GM21447 (cell line): ENCODE results near the gene PRRC2B.
"Not testable (repeated sequence)": the region's sequence is repeated elsewhere in the genome, so short reads cannot be mapped to it uniquely, and the experiment has no call there.

Experiments used
- ATAC-seq: cut with Tn5 transposase; IDR thresholded peaks from one replicate; pipeline ENCODE4 v1.9.1; 2021; ENCODE audit not compliant: unreplicated experiment

The PRRC2B gene

DNA sequence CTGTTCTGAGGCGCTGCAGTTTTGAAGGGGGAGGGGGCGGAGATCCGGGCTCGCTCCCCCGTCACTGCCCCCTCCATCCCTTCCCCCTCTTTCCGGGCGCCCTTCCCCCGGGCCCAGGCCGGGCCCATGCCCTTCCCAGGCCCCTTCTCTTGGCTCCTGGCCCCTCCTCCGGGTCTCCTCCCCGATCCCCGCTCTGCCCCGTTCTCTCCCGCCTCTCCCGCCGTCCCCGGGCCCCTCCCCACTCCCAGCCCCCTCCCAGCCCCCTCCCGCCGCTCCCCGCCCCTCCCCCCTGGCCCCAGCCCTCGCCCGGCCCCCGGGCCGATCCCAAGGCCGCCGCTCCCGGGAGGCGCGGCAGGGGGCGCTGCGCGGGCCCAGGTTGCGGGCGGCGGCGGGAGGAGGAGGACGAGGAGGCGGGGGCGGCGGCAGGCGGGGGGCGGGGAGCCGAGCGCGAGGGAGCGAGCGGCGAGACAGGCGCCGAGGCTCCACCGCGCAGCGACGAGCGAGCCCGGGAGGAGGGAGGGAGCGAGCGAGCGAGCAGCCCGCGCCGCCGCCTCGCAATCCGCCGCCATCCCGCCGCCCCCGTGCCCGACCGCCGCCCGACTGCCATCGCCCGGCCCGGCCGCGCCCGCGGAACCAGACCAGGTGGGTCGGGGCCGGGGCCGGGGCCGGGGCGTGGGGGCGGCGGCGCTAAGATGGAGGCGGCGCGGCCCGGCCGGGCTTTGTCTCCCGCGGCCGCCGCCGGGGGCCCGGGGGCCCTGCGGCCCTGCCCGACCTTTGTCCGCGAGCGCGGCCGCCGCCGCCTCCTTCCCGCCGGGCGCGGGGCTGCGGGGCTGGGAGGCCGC lies at the start of gene PRRC2B:
Gene PRRC2B (plus strand): TSS at position 465 of the 842 bp plus-strand sequence. CDS start 36,059 bp downstream, outside the sequence.
- peak; percentile 38 for ATAC-seq

DNA sequence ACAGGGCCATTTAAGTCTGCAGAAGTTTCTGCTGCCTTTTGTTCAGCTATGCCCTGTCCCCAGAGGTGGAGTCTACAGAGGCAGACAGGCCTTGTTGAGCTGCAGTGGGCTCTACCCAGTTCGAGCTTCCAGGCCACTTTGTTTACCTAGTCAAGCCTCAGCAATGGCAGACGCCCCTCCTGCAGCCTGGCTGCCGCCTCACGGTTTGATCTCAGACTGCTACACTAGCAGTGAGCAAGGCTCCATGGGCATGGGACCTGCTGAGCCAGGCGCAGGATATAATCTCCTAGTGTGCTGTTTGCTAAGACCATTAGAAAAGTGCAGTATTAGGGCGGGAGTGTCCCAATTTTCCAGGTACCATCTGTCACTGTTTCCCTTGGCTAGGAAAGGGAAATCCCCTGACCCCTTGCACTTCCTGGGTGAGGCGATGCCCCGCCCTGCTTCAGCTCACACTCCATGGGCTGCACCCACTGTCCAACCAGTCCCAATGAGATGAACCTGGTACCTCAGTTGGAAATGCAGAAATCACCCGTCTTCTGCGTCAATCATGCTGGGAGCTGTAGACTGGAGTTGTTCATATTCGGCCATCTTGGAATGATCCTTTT lies 48.9 kb upstream of the PRRC2B start:
- not testable (repeated sequence) for ATAC-seq

DNA sequence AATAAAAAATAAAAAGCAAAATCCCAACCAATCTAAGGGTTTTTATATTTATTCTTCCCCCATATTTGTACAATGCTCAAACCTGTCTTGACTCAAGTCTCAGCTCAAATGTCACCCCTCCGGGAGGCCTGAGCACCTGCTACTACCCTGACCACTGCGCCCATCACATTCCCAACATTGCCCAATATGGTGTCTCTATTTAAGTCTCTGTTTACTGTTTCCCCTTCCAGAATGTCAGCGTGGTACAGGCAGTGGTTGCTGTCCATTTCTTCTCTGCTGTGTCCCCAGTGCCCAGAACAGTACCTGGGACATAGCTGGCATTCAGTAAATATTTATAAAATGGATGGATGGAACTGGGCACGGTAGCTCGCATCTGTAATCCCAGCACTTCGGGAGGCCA lies 47.3 kb upstream of the PRRC2B start:
- no peak for ATAC-seq

DNA sequence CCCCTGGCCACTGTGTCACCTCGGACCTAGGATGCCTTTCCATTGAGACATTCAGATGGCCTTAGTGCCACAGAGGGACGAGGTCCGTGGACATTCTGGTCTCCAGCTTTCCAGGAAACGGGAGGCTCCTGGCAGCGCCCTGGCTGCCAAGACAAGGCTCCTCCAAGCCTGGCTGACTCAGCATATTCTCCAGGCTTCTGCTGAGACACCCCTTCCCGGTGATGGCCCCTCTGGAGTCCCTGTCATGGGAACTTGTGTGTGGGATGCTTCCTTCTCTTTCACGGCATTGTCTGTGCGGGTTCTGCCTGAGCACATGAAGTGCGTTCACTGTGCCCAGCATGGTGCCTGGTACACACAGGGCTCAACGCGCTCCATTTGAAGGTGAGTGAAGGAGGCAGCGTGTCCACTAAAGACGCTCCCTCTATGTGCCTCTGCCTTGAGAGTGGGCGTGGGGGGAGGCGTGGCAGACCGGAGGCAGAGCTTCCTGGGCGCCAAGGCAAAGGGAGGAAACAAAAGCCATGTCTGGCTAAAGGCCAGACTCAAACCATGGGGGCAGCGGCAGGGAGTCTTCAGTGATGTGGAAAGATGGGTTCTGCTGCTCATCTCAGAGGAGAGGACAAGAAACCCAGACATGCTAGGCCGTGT lies 46.4 kb upstream of the PRRC2B start:
- no peak for ATAC-seq

- no peak for ATAC-seq
These were observed 45.0 kb upstream of the PRRC2B start for GRCh38 chr9:131348631-131349521.

- no peak for ATAC-seq
These were observed 44.4 kb upstream of the PRRC2B start for GRCh38 chr9:131349522-131349880.

- no peak for ATAC-seq
These were observed 43.9 kb upstream of the PRRC2B start for GRCh38 chr9:131349881-131350563.

DNA sequence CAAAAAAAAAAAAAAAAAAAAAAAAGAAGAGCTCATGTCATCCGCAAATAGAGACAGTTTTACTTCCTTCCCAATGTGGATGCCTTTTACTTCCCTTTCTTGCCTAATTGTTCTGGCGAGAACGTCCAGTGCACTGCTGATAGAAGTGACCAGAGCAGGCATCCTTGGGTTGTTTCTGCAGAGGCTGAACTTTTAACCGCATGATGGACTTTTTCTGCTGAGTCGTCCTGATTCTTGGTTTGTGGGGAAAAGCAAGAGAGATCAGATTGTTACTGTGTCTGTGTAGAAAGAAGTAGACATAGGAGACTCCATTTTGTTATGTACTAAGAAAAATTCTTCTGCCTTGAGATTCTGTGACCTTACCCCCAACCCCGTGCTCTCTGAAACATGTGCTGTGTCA lies 37.4 kb upstream of the PRRC2B start:
- not testable (repeated sequence) for ATAC-seq

DNA sequence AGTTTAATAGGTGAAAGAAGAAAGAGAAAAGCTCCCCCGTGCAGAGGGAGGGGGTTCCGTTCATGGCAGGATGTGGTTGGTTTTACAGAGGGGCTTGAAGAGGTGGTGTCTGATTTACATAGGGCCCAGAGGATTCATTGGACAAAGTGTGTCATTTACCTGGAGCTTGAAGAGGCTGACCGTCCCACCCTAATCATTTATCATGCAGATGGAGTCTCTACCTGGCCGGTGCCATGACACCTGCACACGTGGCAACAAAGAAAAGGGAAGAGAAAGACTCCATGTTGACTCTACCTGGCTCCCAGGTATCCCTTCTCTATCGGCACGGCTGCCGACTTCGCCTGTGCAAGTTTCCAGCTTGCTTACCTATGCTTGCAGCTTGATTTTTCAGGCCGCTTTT lies 35.3 kb upstream of the PRRC2B start:
- no peak for ATAC-seq

- ATAC-seq: no peak
These were observed 32.6 kb upstream of the PRRC2B start for GRCh38 chr9:131361202-131361833.

- ATAC-seq: no peak
These were observed 28.3 kb upstream of the PRRC2B start for GRCh38 chr9:131365546-131365945.

- ATAC-seq: no peak
These were observed 27.0 kb upstream of the PRRC2B start for GRCh38 chr9:131366761-131367401.

DNA sequence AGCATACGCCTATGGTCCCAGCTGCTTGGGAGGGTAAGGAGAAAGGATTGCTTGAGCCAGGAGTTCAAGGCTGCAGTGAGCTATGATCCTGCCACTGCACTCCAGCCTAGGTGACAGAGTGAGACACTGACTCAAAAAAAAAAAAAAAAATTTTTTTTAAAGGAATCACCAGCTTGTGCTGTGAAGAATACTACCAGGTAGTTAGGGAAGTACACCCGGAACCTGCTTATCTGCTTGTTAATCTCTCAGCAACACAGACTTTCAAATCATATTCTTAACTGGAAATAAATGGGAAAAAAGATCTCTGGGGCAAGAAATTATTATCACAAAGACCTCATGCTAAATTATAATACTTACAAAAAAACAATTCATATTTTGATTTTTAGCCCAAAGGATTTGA lies 26.4 kb upstream of the PRRC2B start:
- ATAC-seq: no peak

DNA sequence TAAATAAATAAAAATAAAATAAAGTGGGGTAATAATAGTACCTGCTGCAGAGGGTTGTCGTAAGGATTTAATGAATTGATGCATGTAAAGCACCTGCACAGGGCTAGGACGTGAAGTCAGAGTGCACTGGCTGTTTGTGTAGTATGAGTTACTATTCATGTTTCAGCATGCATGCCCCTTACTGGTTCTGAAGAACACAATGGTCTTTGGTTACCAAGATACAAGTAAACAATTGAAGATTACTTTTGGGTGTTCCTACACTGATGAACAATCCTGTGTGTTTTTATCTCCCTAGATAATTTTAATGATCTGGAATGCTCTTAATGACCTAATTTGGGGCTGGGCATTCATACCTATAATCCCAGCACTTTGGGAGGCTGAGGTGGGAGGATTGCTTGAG lies 23.2 kb upstream of the PRRC2B start:
- ATAC-seq: no peak

- ATAC-seq: not testable (repeated sequence)
These were observed 21.3 kb upstream of the PRRC2B start for GRCh38 chr9:131372599-131372973.

GRCh38 chr9:131374638-131375037 lies 19.2 kb upstream of the PRRC2B start:
- not testable (repeated sequence) for ATAC-seq

GRCh38 chr9:131379056-131379455 lies 14.8 kb upstream of the PRRC2B start:
- ATAC-seq: no peak

DNA sequence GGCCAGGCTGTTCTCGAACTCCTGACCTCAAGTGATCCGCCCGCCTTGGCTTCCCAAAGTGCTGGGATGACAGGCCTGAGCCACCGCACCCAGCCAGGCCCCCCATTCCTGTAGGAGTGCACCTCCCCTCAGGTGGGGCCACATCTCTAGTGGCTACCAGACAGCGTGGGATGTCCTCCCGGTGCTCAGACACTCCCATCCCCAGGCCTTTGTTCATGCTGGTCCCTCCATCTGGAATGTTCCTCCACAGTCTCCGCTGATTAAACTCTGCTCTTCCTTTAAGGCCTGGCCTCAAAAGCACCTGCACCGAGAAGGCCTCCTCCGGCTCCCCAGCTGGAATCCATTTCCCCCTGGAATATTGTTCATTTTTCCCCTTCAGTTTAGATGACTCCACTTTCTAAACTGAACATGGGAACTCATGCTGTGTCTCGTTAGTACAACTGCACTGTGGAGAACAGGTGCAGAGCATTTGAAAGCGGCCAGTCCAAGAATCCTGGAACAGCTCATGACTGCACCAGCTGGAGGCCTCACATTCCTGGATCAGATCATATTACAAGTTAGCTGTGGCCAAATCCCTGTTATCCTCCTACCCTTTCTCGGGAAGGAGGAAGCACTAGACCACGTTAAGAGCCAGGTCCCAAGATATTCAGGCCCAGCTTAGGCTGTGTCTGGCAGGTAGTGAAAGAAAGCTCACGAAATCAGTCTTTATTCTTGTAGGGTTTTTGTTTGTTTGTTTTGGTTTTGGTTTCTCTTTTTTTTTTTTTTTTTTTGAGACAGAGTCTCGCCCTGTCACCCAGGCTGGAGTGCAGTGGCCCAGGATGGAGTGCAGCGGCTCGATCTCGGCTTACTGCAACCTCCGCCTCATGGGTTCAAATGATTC lies 10.8 kb upstream of the PRRC2B start:
- no peak for ATAC-seq

GRCh38 chr9:131385296-131385695 lies 8.6 kb upstream of the PRRC2B start:
- ATAC-seq: no peak
